Nephron progenitor cell (in vitro differentiated cells): ENCODE measurements around the gene PPT2.
"Not testable (repeated sequence)": the region's sequence is repeated elsewhere in the genome, so short reads cannot be mapped to it uniquely, and the experiment has no call there.

Source experiments
- DNase-seq: peaks from one replicate; pipeline ENCODE4 v3.0.0; 2021
- H3K27ac Mint-ChIP-seq: 2 replicates; pipeline ENCODE4 v1.8.0; 2021; ENCODE audit warnings: mild to moderate bottlenecking, moderate library complexity, mixed read lengths
- H3K27me3 Mint-ChIP-seq: 2 replicates; pipeline ENCODE4 v1.8.0; 2021; ENCODE audit warnings: mild to moderate bottlenecking, low read depth, mixed read lengths; ENCODE audit not compliant: poor library complexity
- H3K36me3 Mint-ChIP-seq: 2 replicates; pipeline ENCODE4 v1.8.0; 2021; ENCODE audit warnings: low read depth, mixed read lengths
- H3K4me1 Mint-ChIP-seq: 2 replicates; pipeline ENCODE4 v1.8.0; 2021; ENCODE audit warnings: mixed read lengths
- H3K4me3 Mint-ChIP-seq: 2 replicates; pipeline ENCODE4 v1.8.0; 2021; ENCODE audit warnings: mild to moderate bottlenecking, moderate library complexity, mixed read lengths
- H3K9me3 Mint-ChIP-seq: 2 replicates; pipeline ENCODE4 v1.8.0; 2021; ENCODE audit warnings: mild to moderate bottlenecking, moderate library complexity, mixed read lengths
- CTCF ChIP-seq: fragments of 200-600 bp; sonication (generic); IDR thresholded peaks from 2 replicates; pipeline ENCODE4 v1.5.0; 2021; ENCODE audit warnings: antibody characterized with exemption

Gene PPT2

GRCh38 chr6:32190054-32190851 is 36.3 kb downstream of the PPT2 start, which contains the start of gene PBX2:
PBX2 (minus strand) TSS chr6:32190202; CDS start chr6:32189915, 287 bp downstream.
- no peak for TF ChIP-seq CTCF
- peak within 1 kb of the TSS; percentile 97 for H3K4me3 Mint-ChIP-seq
- H3K27ac Mint-ChIP-seq, result peak within 1 kb of the TSS; percentile 97
- peaks cover 25% of the 10 kb centered on the region for H3K36me3 Mint-ChIP-seq
- no peaks in the 10 kb centered on the region for H3K27me3 Mint-ChIP-seq
- peaks cover 92% of the 10 kb centered on the region for H3K4me1 Mint-ChIP-seq
- no peaks in the 10 kb centered on the region for H3K9me3 Mint-ChIP-seq
- peak; percentile 79 for DNase-seq

- Mint-ChIP-seq H3K4me1 (peaks cover 86% of the 10 kb centered on the region), H3K36me3 (peaks cover 18% of the 10 kb centered on the region), H3K27ac (peak overlapping the region; percentile 97), H3K9me3 (no peaks in the 10 kb centered on the region), H3K4me3 (peak overlapping the region; percentile 68), H3K27me3 (no peaks in the 10 kb centered on the region)
- no peak for TF ChIP-seq CTCF
- no peak for DNase-seq
Observed at GRCh38 chr6:32190911-32191677, 37.2 kb downstream of the PPT2 start.

GRCh38 chr6:32191696-32192607 is 38.0 kb downstream of the PPT2 start:
- peak overlapping the region; percentile 97 for H3K27ac Mint-ChIP-seq
- no peak for DNase-seq
- peaks cover 86% of the 10 kb centered on the region for H3K4me1 Mint-ChIP-seq
- H3K27me3 Mint-ChIP-seq, result no peaks in the 10 kb centered on the region
- H3K36me3 Mint-ChIP-seq, result peaks cover 9% of the 10 kb centered on the region
- H3K9me3 Mint-ChIP-seq, result no peaks in the 10 kb centered on the region
- peak overlapping the region; percentile 58 for H3K4me3 Mint-ChIP-seq
- no peak for TF ChIP-seq CTCF

GRCh38 chr6:32192608-32193039 is 38.7 kb downstream of the PPT2 start, which contains the start of gene GPSM3:
GPSM3 (minus strand) TSS chr6:32192643; CDS start chr6:32192513, 130 bp downstream.
- no peak for TF ChIP-seq CTCF
- no peak for DNase-seq
- H3K36me3 Mint-ChIP-seq, result peaks cover 3% of the 10 kb centered on the region
- no peaks in the 10 kb centered on the region for H3K27me3 Mint-ChIP-seq
- H3K4me1 Mint-ChIP-seq, result peaks cover 86% of the 10 kb centered on the region
- H3K4me3 Mint-ChIP-seq, result peak within 1 kb of the TSS; percentile 69
- peak within 1 kb of the TSS; percentile 97 for H3K27ac Mint-ChIP-seq
- H3K9me3 Mint-ChIP-seq, result no peaks in the 10 kb centered on the region

- not testable (repeated sequence) for DNase-seq, H3K27me3 Mint-ChIP-seq, H3K36me3 Mint-ChIP-seq, H3K9me3 Mint-ChIP-seq
- H3K4me3 Mint-ChIP-seq, result peak overlapping the region; percentile 69
- peak overlapping the region; percentile 94 for H3K27ac Mint-ChIP-seq
- H3K4me1 Mint-ChIP-seq, result peaks cover 81% of the 10 kb centered on the region
Observed at GRCh38 chr6:32193096-32193495, 39.2 kb downstream of the PPT2 start.
